Neural cell (in vitro differentiated cells): ENCODE results near the gene GATA2. TPM values are rescaled to one million over a fixed set of nuclear protein-coding genes. Genes with fewer than 3 reads are reported as not detected.

ENCODE experiments used
- H2AFZ ChIP-seq: fragments of 200-600, 300-800 bp; sonication (generic), shearing (Covaris generic); 2 replicates; pipeline ENCODE4 v1.6.0; 2014; ENCODE audit warnings: low read depth, mild to moderate bottlenecking, antibody characterized with exemption, low read length, moderate library complexity
- H3F3A ChIP-seq: fragments of 200-600 bp; shearing (Covaris generic); 2 replicates; pipeline ENCODE4 v1.6.1; 2016; ENCODE audit warnings: mild to moderate bottlenecking, moderate library complexity, mixed read lengths, antibody characterized with exemption, low read length; ENCODE audit not compliant: insufficient read depth, poor library complexity, severe bottlenecking
- H3K27ac ChIP-seq: fragments of 200-600, 300-800 bp; sonication (generic), shearing (Covaris generic); 2 replicates; pipeline ENCODE4 v1.5.1; 2014; ENCODE audit warnings: mild to moderate bottlenecking, low read length, moderate library complexity
- H3K27me3 ChIP-seq: fragments of 300-800, 200-600 bp; sonication (generic), shearing (Covaris generic); 2 replicates; pipeline ENCODE4 v1.6.0; 2014; ENCODE audit warnings: mild to moderate bottlenecking, low read depth, low read length, moderate library complexity; ENCODE audit not compliant: insufficient read depth
- H3K36me3 ChIP-seq: fragments of 300-800, 200-600 bp; sonication (generic), shearing (Covaris generic); 2 replicates; pipeline ENCODE4 v1.5.1; 2014; ENCODE audit warnings: mild to moderate bottlenecking, antibody characterized with exemption, low read length, moderate library complexity; ENCODE audit not compliant: insufficient read depth
- H3K4me2 ChIP-seq: fragments of 300-800, 200-600 bp; sonication (generic), shearing (Covaris generic); 2 replicates; pipeline ENCODE4 v1.6.0; 2014; ENCODE audit warnings: mild to moderate bottlenecking, low read length
- H3K4me3 ChIP-seq: fragments of 300-800, 200-600 bp; sonication (generic), shearing (Covaris generic); 2 replicates; pipeline ENCODE4 v1.5.1; 2014; ENCODE audit warnings: mild to moderate bottlenecking, low read length, moderate library complexity
- H3K79me2 ChIP-seq: fragments of 200-600 bp; shearing (Covaris generic); replicated peaks from 2 replicates; pipeline ENCODE4 v1.6.0; 2014; ENCODE audit warnings: mild to moderate bottlenecking, low read length, moderate library complexity; ENCODE audit not compliant: insufficient read depth
- H3K9ac ChIP-seq: fragments of 300-800, 200-600 bp; sonication (generic), shearing (Covaris generic); 2 replicates; pipeline ENCODE4 v1.6.1; 2016; ENCODE audit warnings: mild to moderate bottlenecking, low read length, mixed read lengths
- H3K9me2 ChIP-seq: fragments of 200-600 bp; shearing (Covaris generic); 2 replicates; pipeline ENCODE4 v1.6.1; 2016; ENCODE audit warnings: mild to moderate bottlenecking, low read length, mixed read lengths; ENCODE audit not compliant: insufficient read depth
- H3K9me3 ChIP-seq: fragments of 200-600, 300-800 bp; sonication (generic), shearing (Covaris generic); 2 replicates; pipeline ENCODE4 v1.6.1; 2016; ENCODE audit warnings: mild to moderate bottlenecking, mixed run types, low read length, moderate library complexity, mixed read lengths
- H4K20me1 ChIP-seq: fragments of 200-600 bp; shearing (Covaris generic); 2 replicates; pipeline ENCODE4 v1.6.1; 2016; ENCODE audit warnings: mild to moderate bottlenecking, mixed run types; ENCODE audit not compliant: insufficient read depth
- EP300 ChIP-seq: fragments of 450-650 bp; conservative IDR thresholded peaks from 2 replicates; pipeline ENCODE4 v1.6.1; 2014; ENCODE audit warnings: antibody characterized with exemption, mild to moderate bottlenecking, moderate library complexity; ENCODE audit not compliant: poor library complexity, severe bottlenecking
- EZH2 ChIP-seq: fragments of 200-600, 300-800 bp; shearing (Covaris generic), sonication (generic); IDR thresholded peaks from 2 replicates; pipeline ENCODE4 v1.6.1; 2014; ENCODE audit warnings: antibody characterized with exemption, low read length, borderline replicate concordance, mild to moderate bottlenecking; ENCODE audit not compliant: insufficient read depth, poor library complexity, severe bottlenecking
- MXI1 ChIP-seq: fragments of 450-650 bp; conservative IDR thresholded peaks from 2 replicates; pipeline ENCODE4 v1.6.1; 2014; ENCODE audit warnings: antibody characterized with exemption, mild to moderate bottlenecking; ENCODE audit not compliant: poor library complexity, severe bottlenecking
- POLR2AphosphoS5 ChIP-seq: IDR thresholded peaks from 2 replicates; pipeline ENCODE4 v1.6.1; 2012
- RAD21 ChIP-seq: fragments of 450-650 bp; conservative IDR thresholded peaks from 2 replicates; pipeline ENCODE4 v1.6.1; 2014; ENCODE audit warnings: antibody characterized with exemption, mild to moderate bottlenecking, moderate library complexity
- REST ChIP-seq: IDR thresholded peaks from 2 replicates; pipeline ENCODE4 v1.6.1; 2012; ENCODE audit warnings: borderline replicate concordance
- SMC3 ChIP-seq: fragments of 450-650 bp; conservative IDR thresholded peaks from 2 replicates; pipeline ENCODE4 v1.6.1; 2014; ENCODE audit warnings: antibody characterized with exemption, mild to moderate bottlenecking, moderate library complexity; ENCODE audit not compliant: poor library complexity
- TAF1 ChIP-seq: IDR thresholded peaks from 2 replicates; pipeline ENCODE4 v1.6.1; 2012; ENCODE audit warnings: low read depth
- polyA plus RNA-seq: library from polyadenylated mRNA; depleted of rRNA; stranded (reverse); fragments of >200 nt; gene quantifications from 2 replicates; pipeline ENCODE4 v1.2.3, GENCODE V29; 2014
- TF ChIP-seq, protein P1 (sequence below): fragments of 450-650 bp; IDR thresholded peaks from 2 replicates; pipeline ENCODE4 v1.5.1; 2014; ENCODE audit warnings: antibody characterized with exemption, mild to moderate bottlenecking, moderate library complexity; ENCODE audit not compliant: poor library complexity, severe bottlenecking

GATA2 gene
- polyA plus RNA-seq, 1 donor from 2014 or later, result not detected

DNA sequence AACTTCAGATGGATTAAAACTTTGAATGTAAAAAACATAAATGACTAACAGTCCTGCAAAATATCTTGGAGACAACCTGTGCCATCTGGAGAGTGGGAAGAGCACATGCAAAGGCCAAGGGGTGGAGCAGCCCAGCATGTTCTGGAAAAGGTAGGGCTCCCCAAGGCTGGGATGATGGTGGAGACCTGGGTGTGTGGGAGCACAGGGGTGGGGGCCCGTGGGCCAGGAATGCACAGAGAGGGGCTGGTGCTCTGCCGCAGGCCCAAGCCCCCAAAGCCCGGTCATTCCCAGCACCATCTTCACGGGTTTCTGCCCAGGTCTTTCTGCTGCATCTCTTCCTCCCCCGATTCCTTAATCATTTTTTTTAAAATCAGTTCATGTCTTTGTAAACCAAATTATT is 9.7 kb upstream of the GATA2 start:
- no peaks in the 10 kb centered on the region for H3K27me3 ChIP-seq
- no peaks in the 10 kb centered on the region for H4K20me1 ChIP-seq
- no peaks in the 10 kb centered on the region for H3K9me2 ChIP-seq
- no peaks in the 10 kb centered on the region for H3K79me2 ChIP-seq
- H3K27ac ChIP-seq, result no peak overlapping the region
- TF ChIP-seq POLR2AphosphoS5, result no peak
- TF ChIP-seq REST, result no peak
- TF ChIP-seq SMC3, result no peak
- no peak for TF ChIP-seq EZH2
- no peak for TF ChIP-seq RAD21
- H3K4me2 ChIP-seq, result no peak overlapping the region
- H3F3A ChIP-seq, result no peaks in the 10 kb centered on the region
- no peak overlapping the region for H3K9ac ChIP-seq
- H3K4me3 ChIP-seq, result no peak overlapping the region
- H3K9me3 ChIP-seq, result no peaks in the 10 kb centered on the region
- H2AFZ ChIP-seq, result no peak overlapping the region
- H3K36me3 ChIP-seq, result no peaks in the 10 kb centered on the region

DNA sequence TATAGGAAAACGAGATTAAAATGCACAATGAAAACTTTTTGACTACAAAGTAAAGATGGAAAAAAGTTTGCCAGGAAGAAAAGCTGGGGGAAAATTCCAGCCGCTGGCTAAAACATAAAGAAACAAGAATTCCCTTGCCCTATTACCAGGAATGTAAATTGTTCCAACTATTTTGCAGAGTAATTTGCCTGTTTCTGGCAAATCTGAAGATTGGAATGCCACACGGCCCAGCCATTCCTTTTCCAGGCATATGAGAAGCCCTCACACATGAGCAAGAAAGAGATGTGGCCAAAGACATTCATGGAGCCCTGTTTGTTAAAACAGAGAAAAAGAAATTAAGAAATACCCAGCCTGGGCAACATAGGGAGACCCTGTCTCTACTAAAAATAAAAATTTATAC is 8.4 kb upstream of the GATA2 start:
- Histone ChIP-seq H3F3A (no peaks in the 10 kb centered on the region), H3K9ac (no peak overlapping the region), H2AFZ (no peak overlapping the region), H3K4me3 (no peak overlapping the region), H3K9me2 (no peaks in the 10 kb centered on the region), H3K4me2 (no peak overlapping the region), H3K27ac (no peak overlapping the region), H4K20me1 (no peaks in the 10 kb centered on the region), H3K79me2 (no peaks in the 10 kb centered on the region), H3K27me3 (peaks cover 11% of the 10 kb centered on the region), H3K9me3 (no peaks in the 10 kb centered on the region), H3K36me3 (no peaks in the 10 kb centered on the region)
- TF ChIP-seq EP300 (no peak), REST (no peak), SMC3 (no peak)

GRCh38 chr3:128500556-128500955 is 7.6 kb upstream of the GATA2 start:
- H3K4me2 ChIP-seq, result no peak overlapping the region
- no peak overlapping the region for H3K27ac ChIP-seq
- no peaks in the 10 kb centered on the region for H3K79me2 ChIP-seq
- TF ChIP-seq, protein P1, sequence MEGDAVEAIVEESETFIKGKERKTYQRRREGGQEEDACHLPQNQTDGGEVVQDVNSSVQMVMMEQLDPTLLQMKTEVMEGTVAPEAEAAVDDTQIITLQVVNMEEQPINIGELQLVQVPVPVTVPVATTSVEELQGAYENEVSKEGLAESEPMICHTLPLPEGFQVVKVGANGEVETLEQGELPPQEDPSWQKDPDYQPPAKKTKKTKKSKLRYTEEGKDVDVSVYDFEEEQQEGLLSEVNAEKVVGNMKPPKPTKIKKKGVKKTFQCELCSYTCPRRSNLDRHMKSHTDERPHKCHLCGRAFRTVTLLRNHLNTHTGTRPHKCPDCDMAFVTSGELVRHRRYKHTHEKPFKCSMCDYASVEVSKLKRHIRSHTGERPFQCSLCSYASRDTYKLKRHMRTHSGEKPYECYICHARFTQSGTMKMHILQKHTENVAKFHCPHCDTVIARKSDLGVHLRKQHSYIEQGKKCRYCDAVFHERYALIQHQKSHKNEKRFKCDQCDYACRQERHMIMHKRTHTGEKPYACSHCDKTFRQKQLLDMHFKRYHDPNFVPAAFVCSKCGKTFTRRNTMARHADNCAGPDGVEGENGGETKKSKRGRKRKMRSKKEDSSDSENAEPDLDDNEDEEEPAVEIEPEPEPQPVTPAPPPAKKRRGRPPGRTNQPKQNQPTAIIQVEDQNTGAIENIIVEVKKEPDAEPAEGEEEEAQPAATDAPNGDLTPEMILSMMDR, result no peak
- no peak for TF ChIP-seq MXI1
- TF ChIP-seq SMC3, result no peak
- no peak for TF ChIP-seq RAD21
- TF ChIP-seq TAF1, result no peak
- H3K9me3 ChIP-seq, result no peaks in the 10 kb centered on the region
- H4K20me1 ChIP-seq, result no peaks in the 10 kb centered on the region
- no peaks in the 10 kb centered on the region for H3K9me2 ChIP-seq
- no peaks in the 10 kb centered on the region for H3F3A ChIP-seq
- no peak overlapping the region for H3K4me3 ChIP-seq
- no peak overlapping the region for H2AFZ ChIP-seq
- no peak overlapping the region for H3K9ac ChIP-seq
- H3K36me3 ChIP-seq, result no peaks in the 10 kb centered on the region
- H3K27me3 ChIP-seq, result peaks cover 20% of the 10 kb centered on the region
